HEK293 (cell line): ENCODE data around the gene ZCCHC14.

Source experiments
- CTCF ChIA-PET: fragments of 350-600 bp; formaldehyde crosslinking; extraction: SDS; loops from one replicate; lab custom pipeline; 2021; ENCODE audit warnings: antibody characterized with exemption; lab: Yijun Ruan, JAX
- POLR2A ChIA-PET: fragments of 300-600 bp; formaldehyde crosslinking; extraction: SDS; loops from one replicate; lab custom pipeline; 2020; ENCODE audit warnings: antibody characterized with exemption, inconsistent platforms; lab: Yijun Ruan, JAX
- H3K27ac ChIP-seq: fragments of 200-500 bp; sonication (Bioruptor generic); 2 replicates; pipeline ENCODE4 v1.5.1; 2014; ENCODE audit warnings: low read depth, low read length, control low read depth, inconsistent platforms; ENCODE audit errors: extremely low read depth
- H3K36me3 ChIP-seq, 2 experiments: fragments of 200-500 bp in 1 of 2; sonication (Bioruptor generic) in 1 of 2; 1 replicate in 1 of 2; 2 replicates in 1 of 2; pipeline ENCODE4 v1.5.1; 2014 to 2017; ENCODE audit warnings: inconsistent platforms in 2 of 2, low read length in 2 of 2; ENCODE audit not compliant: control insufficient read depth in 2 of 2, insufficient read depth in 1 of 2
- H3K4me1 ChIP-seq: fragments of 200-500 bp; sonication (Bioruptor generic); 2 replicates; pipeline ENCODE4 v1.5.1; 2014; ENCODE audit warnings: mild to moderate bottlenecking, low read length, inconsistent platforms; ENCODE audit not compliant: control insufficient read depth, insufficient read depth
- H3K4me3 ChIP-seq: 2 replicates; pipeline ENCODE4 v1.5.1; 2011; ENCODE audit warnings: low read depth, mild to moderate bottlenecking, control low read depth, low read length, moderate library complexity
- H3K9me3 ChIP-seq: fragments of 200-500 bp; sonication (Bioruptor generic); 2 replicates; pipeline ENCODE4 v1.5.1; 2014; ENCODE audit warnings: low read depth, low read length, inconsistent platforms; ENCODE audit not compliant: control insufficient read depth, insufficient read depth
- GLIS1 ChIP-seq: fragments of 450-650 bp; formaldehyde crosslinking; IDR thresholded peaks from 2 replicates; pipeline ENCODE4 v1.5.1; 2016; ENCODE audit warnings: missing biosample characterization, missing genetic modification characterization
- KLF1 ChIP-seq: fragments of 450-650 bp; formaldehyde crosslinking; IDR thresholded peaks from 2 replicates; pipeline ENCODE4 v1.5.1; 2016; ENCODE audit warnings: missing biosample characterization, missing genetic modification characterization
- KLF16 ChIP-seq: fragments of 450-650 bp; formaldehyde crosslinking; IDR thresholded peaks from 2 replicates; pipeline ENCODE4 v1.5.1; 2017; ENCODE audit warnings: missing biosample characterization, missing genetic modification characterization
- KLF7 ChIP-seq: fragments of 450-650 bp; formaldehyde crosslinking; IDR thresholded peaks from 2 replicates; pipeline ENCODE4 v1.5.1; 2016; ENCODE audit warnings: missing biosample characterization, missing genetic modification characterization, borderline replicate concordance
- KLF8 ChIP-seq: fragments of 450-650 bp; formaldehyde crosslinking; IDR thresholded peaks from 2 replicates; pipeline ENCODE4 v1.5.1; 2016; ENCODE audit warnings: missing biosample characterization, missing genetic modification characterization
- KLF9 ChIP-seq: fragments of 450-650 bp; formaldehyde crosslinking; IDR thresholded peaks from 2 replicates; pipeline ENCODE4 v1.5.1; 2016; ENCODE audit warnings: missing biosample characterization, missing genetic modification characterization, low read depth
- PBX3 ChIP-seq: sonication (generic); formaldehyde crosslinking; IDR thresholded peaks from 2 replicates; pipeline ENCODE4 v1.8.1; 2022; ENCODE audit warnings: mild to moderate bottlenecking, moderate library complexity, missing genetic modification reagents
- PRDM10 ChIP-seq: fragments of 450-650 bp; formaldehyde crosslinking; IDR thresholded peaks from 2 replicates; pipeline ENCODE4 v1.5.1; 2016; ENCODE audit warnings: missing biosample characterization, missing genetic modification characterization
- SCRT2 ChIP-seq: fragments of 450-650 bp; formaldehyde crosslinking; IDR thresholded peaks from 2 replicates; pipeline ENCODE4 v1.5.1; 2016; ENCODE audit warnings: missing biosample characterization, missing genetic modification characterization
- SETDB1 ChIP-seq: IDR thresholded peaks from one replicate; pipeline ENCODE4 v1.6.1; 2017; ENCODE audit warnings: mild to moderate bottlenecking, low read length, moderate library complexity, mixed read lengths; ENCODE audit not compliant: insufficient read length
- SP2 ChIP-seq: fragments of 450-650 bp; formaldehyde crosslinking; IDR thresholded peaks from 2 replicates; pipeline ENCODE4 v1.5.1; 2016; ENCODE audit warnings: missing biosample characterization, missing genetic modification characterization
- SP7 ChIP-seq: fragments of 450-650 bp; formaldehyde crosslinking; IDR thresholded peaks from 2 replicates; pipeline ENCODE4 v1.5.1; 2016; ENCODE audit warnings: missing biosample characterization, missing genetic modification characterization
- YY1 ChIP-seq: fragments of 450-650 bp; formaldehyde crosslinking; IDR thresholded peaks from 2 replicates; pipeline ENCODE4 v1.5.1; 2018; ENCODE audit warnings: missing biosample characterization, missing genetic modification characterization
- ZBTB20 ChIP-seq: fragments of 450-650 bp; formaldehyde crosslinking; IDR thresholded peaks from 2 replicates; pipeline ENCODE4 v1.5.1; 2016; ENCODE audit warnings: missing biosample characterization, missing genetic modification characterization
- ZBTB26 ChIP-seq: fragments of 450-650 bp; formaldehyde crosslinking; optimal IDR thresholded peaks from 2 replicates; pipeline ENCODE3; 2016; ENCODE audit warnings: missing biosample characterization, mild to moderate bottlenecking, missing genetic modification characterization
- ZEB2 ChIP-seq: fragments of 450-650 bp; formaldehyde crosslinking; IDR thresholded peaks from 2 replicates; pipeline ENCODE4 v1.5.1; 2016; ENCODE audit warnings: missing biosample characterization, missing genetic modification characterization
- ZNF174 ChIP-seq: fragments of 450-650 bp; formaldehyde crosslinking; IDR thresholded peaks from 2 replicates; pipeline ENCODE4 v1.5.0; 2017; ENCODE audit warnings: missing biosample characterization, mild to moderate bottlenecking, missing genetic modification characterization
- ZNF2 ChIP-seq: fragments of 450-650 bp; formaldehyde crosslinking; IDR thresholded peaks from 2 replicates; pipeline ENCODE4 v1.5.1; 2016; ENCODE audit warnings: missing biosample characterization, missing genetic modification characterization
- ZNF391 ChIP-seq: fragments of 450-650 bp; formaldehyde crosslinking; IDR thresholded peaks from 2 replicates; pipeline ENCODE4 v1.5.1; 2016; ENCODE audit warnings: low read depth, missing biosample characterization, missing genetic modification characterization, borderline replicate concordance
- ZNF416 ChIP-seq: fragments of 450-650 bp; formaldehyde crosslinking; IDR thresholded peaks from 2 replicates; pipeline ENCODE4 v1.5.1; 2016; ENCODE audit warnings: missing biosample characterization, missing genetic modification characterization
- ZNF549 ChIP-seq: fragments of 450-650 bp; IDR thresholded peaks from 2 replicates; pipeline ENCODE4 v1.5.1; 2018; ENCODE audit warnings: missing biosample characterization, missing genetic modification characterization, mild to moderate bottlenecking, inconsistent platforms, moderate library complexity
- ZNF629 ChIP-seq: fragments of 450-650 bp; formaldehyde crosslinking; IDR thresholded peaks from 2 replicates; pipeline ENCODE4 v1.5.1; 2017; ENCODE audit warnings: missing biosample characterization, missing genetic modification characterization
- ZNF654 ChIP-seq: fragments of 450-650 bp; formaldehyde crosslinking; IDR thresholded peaks from 2 replicates; pipeline ENCODE4 v1.5.1; 2016; ENCODE audit warnings: low read depth, missing biosample characterization, missing genetic modification characterization
- ZNF660 ChIP-seq: fragments of 450-650 bp; IDR thresholded peaks from 2 replicates; pipeline ENCODE4 v1.5.1; 2018; ENCODE audit warnings: missing biosample characterization, mild to moderate bottlenecking, missing genetic modification characterization
- ZNF677 ChIP-seq: fragments of 450-650 bp; IDR thresholded peaks from 2 replicates; pipeline ENCODE4 v1.5.0; 2018; ENCODE audit warnings: missing biosample characterization, mild to moderate bottlenecking, missing genetic modification characterization, moderate library complexity
- ZNF76 ChIP-seq: fragments of 450-650 bp; formaldehyde crosslinking; IDR thresholded peaks from 2 replicates; pipeline ENCODE4; 2016; ENCODE audit warnings: low read depth, missing biosample characterization, missing genetic modification characterization, borderline replicate concordance
- ZNF792 ChIP-seq: fragments of 450-650 bp; formaldehyde crosslinking; IDR thresholded peaks from 2 replicates; pipeline ENCODE4 v1.5.1; 2016; ENCODE audit warnings: missing biosample characterization, missing genetic modification characterization
- ZSCAN30 ChIP-seq: fragments of 450-650 bp; IDR thresholded peaks from 2 replicates; pipeline ENCODE4 v1.5.1; 2018; ENCODE audit warnings: missing biosample characterization, mild to moderate bottlenecking, missing genetic modification characterization, moderate library complexity

The ZCCHC14 gene

GRCh38 chr16:87392821-87393679 is 99.8 kb downstream of the ZCCHC14 start (continued):
- TF ChIP-seq ZNF654 (tag by site-specific recombination) (peak; percentile 42), KLF1 (tag by site-specific recombination) (peak; percentile 24; the same call in 1 of the 2 replicates)

- Histone ChIP-seq H3K9me3 (no peaks in the 10 kb centered on the region), H3K4me3 (peak within 1 kb of the TSS; percentile 75), H3K36me3 (peaks cover 0 to 5% of the 10 kb centered on the region in 2 experiments; a peak in 1 of 3 replicates), H3K4me1 (peaks cover 7% of the 10 kb centered on the region), H3K27ac (peak within 1 kb of the TSS; percentile 81)
- CTCF ChIA-PET = interaction anchor here (0.6 to 3.0 kb wide), 4 partner anchors 10 to 376 kb away, joined by 3 to 27 read pairs (median 3); no protein-coding TSS in a partner anchor
- POLR2A ChIA-PET = interaction anchor here (2.6 kb wide), 1 partner anchor 8 kb away, joined by 25 read pairs; the partner anchor contains the start of gene FBXO31
- TF ChIP-seq KLF16 (tag by site-specific recombination) (0 out of 2 replicates have a peak, but pooled peaks have one; percentile 29), ZNF677 (tag by site-specific recombination) (peak; percentile 23; the same call in 1 of the 2 replicates), SP7 (tag by site-specific recombination) (peak; percentile 51; the same call in 1 of the 2 replicates), GLIS1 (tag by site-specific recombination) (peak; percentile 24; the same call in 1 of the 2 replicates), ZNF416 (no peak), KLF1 (tag by site-specific recombination) (peak; percentile 87), ZBTB26 (tag by site-specific recombination) (peak; percentile 75), PRDM10 (tag by site-specific recombination) (peak; percentile 94), YY1 (tag by site-specific recombination) (peak; percentile 98), KLF8 (tag by site-specific recombination) (peak; percentile 45; the same call in 1 of the 2 replicates), ZBTB20 (peak; percentile 53), KLF9 (tag by site-specific recombination) (peak; percentile 81), KLF7 (peak; percentile 37; the same call in 1 of the 2 replicates), ZNF629 (tag by site-specific recombination) (peak; percentile 33), ZNF792 (tag by site-specific recombination) (no peak), PBX3 (peak; percentile 88), ZSCAN30 (peak; percentile 37), ZNF2 (tag by site-specific recombination) (no peak), ZNF174 (0 out of 2 replicates have a peak, but pooled peaks have one; percentile 34), SETDB1 (no peak), ZEB2 (tag by site-specific recombination) (peak; percentile 42; the same call in 1 of the 2 replicates), ZNF76 (tag by site-specific recombination) (peak; percentile 78; the same call in 1 of the 2 replicates), ZNF660 (tag by site-specific recombination) (peak; percentile 78; the same call in 1 of the 2 replicates), SP2 (tag by site-specific recombination) (peak; percentile 63), ZNF391 (tag by site-specific recombination) (no peak), SCRT2 (tag by site-specific recombination) (peak; percentile 29; the same call in 1 of the 2 replicates), ZNF549 (tag by site-specific recombination) (no peak)
Observed at GRCh38 chr16:87391950-87392820, 100.6 kb downstream of the ZCCHC14 start, which contains the start of gene MAP1LC3B. Gene MAP1LC3B (plus strand): TSS chr16:87392336. CDS start chr16:87392428, 92 bp downstream.
